ENCODE results near the gene FILIP1.
A peak's percentile ranks its signal among the peaks of the same experiment; 100 is the strongest.

The FILIP1 gene, protein sequence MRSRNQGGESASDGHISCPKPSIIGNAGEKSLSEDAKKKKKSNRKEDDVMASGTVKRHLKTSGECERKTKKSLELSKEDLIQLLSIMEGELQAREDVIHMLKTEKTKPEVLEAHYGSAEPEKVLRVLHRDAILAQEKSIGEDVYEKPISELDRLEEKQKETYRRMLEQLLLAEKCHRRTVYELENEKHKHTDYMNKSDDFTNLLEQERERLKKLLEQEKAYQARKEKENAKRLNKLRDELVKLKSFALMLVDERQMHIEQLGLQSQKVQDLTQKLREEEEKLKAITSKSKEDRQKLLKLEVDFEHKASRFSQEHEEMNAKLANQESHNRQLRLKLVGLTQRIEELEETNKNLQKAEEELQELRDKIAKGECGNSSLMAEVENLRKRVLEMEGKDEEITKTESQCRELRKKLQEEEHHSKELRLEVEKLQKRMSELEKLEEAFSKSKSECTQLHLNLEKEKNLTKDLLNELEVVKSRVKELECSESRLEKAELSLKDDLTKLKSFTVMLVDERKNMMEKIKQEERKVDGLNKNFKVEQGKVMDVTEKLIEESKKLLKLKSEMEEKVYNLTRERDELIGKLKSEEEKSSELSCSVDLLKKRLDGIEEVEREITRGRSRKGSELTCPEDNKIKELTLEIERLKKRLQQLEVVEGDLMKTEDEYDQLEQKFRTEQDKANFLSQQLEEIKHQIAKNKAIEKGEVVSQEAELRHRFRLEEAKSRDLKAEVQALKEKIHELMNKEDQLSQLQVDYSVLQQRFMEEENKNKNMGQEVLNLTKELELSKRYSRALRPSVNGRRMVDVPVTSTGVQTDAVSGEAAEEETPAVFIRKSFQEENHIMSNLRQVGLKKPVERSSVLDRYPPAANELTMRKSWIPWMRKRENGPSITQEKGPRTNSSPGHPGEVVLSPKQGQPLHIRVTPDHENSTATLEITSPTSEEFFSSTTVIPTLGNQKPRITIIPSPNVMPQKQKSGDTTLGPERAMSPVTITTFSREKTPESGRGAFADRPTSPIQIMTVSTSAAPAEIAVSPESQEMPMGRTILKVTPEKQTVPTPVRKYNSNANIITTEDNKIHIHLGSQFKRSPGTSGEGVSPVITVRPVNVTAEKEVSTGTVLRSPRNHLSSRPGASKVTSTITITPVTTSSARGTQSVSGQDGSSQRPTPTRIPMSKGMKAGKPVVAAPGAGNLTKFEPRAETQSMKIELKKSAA (N-terminal part only)

DNA sequence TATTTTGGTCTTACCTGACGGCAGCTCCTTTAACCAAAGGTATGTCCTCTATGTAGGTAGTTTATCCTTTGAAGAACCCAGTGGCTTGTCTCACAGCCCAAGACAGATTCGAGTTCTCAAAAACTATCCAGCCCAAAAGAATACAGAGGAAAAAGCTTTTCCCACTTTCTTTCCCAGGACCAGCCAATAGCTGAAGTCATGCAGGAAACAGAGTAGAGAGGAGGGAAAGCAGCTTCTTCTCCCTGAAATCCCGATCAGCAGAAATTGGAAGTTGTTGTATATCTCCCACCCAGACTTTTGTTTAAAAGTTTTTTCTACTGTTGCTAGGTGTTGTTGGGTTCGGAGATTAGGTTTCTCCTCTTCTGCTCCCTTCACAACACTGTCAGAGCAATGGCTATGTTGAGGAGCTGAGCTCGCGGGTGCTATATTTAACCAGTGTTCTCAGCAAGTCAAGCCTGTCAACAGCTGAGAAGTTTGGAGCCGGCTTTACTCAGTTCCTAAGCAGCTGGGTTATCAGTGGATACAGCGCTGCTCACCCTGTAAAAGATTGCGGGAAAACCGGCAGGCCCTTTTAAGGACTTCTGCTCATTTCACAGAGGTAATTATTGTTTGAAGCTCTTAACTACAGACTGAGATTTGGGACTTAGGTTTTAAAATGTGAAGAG lies at the start of gene FILIP1:
FILIP1 (minus strand) TSS at position 401 of the 665 bp plus-strand sequence. CDS start 78,828 bp downstream, outside the sequence.
- DNase-seq: peak; percentile 18

DNA sequence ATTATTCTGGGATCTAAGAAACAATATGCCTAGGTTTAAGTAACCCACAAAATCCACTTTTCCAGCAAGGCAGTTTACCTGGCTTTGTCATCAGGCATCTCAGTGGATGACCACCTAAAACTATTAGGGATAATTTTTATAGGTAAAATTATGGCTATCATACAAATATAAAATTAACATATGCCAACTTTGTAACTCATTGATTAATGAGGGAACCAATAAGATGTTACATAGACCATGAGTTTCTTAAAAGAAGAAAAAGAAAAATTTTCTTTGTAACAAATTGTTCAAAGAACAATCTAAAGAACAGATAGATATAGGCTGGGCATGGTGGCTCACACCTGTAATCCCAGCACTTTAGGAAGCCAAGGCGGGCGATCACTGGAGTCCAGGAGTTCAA lies 49.7 kb upstream of the FILIP1 start:
- DNase-seq: no peak

DNA sequence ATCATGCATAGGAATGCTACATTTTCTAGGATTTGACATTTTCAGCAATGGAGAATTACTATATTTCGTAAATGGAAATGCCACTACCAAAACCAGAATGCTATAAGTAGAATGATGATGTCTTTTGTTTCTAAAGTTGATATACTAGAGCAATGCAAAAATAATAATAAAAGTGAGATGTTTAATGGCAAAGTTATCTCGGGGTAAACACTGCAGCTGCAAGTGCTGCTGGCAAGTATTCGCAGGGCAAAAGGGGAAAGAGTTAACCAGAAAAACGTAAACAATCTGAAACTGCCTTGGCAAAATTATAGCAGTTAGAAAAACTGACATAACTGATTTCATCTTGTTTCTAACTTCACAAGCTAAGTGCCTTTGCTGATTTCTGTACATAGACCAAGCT lies 45.5 kb upstream of the FILIP1 start:
- no peak for DNase-seq

DNA sequence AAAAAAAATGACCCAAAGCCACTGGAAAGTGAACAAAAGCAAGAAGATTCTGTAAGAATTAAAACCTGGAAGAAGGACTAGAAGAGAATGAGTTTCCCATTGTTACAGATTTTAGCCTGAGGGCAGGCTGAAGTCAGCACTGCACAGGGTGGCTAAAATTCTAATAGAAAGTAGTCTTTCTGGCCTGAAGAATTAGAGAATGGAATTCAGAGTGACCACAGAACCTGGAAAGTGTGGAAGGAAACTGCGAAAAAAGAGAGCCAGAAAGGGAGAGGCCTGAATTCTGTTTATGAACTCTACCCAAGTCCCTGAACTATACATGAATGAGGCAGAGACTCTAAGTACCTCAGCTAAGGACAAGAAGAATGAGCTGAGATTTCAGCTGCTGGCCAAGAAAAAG lies 38.9 kb upstream of the FILIP1 start:
- no peak for DNase-seq

DNA sequence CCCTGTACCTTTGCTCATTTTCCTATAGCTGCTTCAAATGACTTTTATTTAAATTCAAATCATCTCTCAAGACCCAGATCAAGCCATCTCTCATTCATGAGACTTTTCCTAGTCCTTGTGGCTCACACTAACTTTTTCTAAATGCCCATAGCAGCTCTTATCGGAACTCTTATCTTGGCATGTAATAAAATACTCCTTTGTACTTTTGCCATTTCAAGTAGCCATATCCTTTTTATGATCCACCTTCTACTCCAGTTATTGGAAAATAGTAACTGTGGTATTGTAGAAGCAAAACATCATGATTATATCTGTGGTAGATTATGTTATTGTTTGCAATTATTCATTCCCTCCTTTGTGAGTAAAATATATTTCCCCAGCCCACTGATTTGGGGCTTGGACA lies 37.6 kb upstream of the FILIP1 start:
- no peak for DNase-seq

DNA sequence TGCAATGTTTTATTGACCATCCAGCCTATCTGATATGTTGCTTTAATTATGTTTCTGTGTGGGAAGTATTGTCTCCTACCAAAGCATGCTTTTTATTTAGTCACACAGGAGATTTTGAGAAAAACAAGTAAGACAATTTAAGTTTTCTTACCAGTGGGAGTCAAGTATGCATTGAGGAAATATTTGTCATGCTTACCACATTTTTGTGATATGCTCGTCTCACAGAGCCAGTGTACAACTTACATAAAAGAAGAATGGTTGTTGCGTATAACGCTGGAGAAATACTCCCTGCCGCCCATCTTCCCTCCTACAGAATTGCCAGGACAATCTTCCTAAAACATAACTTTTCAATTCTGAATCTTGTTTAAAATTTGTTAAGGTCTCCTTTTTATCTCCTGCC lies 37.1 kb upstream of the FILIP1 start:
- DNase-seq: no peak

DNA sequence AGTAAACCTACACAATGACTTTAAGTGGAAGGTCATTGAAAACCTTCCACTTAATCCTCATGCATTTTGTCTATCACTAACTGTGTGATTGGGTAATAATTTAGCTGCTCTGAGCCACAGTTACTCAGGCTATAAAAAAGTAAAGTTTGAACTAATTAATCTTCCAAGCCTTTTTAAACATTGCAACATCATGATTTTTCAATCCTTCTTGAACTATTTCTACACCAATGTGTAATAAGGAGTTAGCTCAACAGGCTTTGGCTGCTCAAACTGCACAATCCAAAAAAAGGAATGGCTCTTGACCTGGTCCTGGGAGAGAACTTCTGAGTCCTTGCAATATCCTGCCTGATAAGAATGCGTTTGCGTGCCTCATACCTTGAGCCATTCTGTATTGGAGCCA lies 34.8 kb upstream of the FILIP1 start:
- no peak for DNase-seq

DNA sequence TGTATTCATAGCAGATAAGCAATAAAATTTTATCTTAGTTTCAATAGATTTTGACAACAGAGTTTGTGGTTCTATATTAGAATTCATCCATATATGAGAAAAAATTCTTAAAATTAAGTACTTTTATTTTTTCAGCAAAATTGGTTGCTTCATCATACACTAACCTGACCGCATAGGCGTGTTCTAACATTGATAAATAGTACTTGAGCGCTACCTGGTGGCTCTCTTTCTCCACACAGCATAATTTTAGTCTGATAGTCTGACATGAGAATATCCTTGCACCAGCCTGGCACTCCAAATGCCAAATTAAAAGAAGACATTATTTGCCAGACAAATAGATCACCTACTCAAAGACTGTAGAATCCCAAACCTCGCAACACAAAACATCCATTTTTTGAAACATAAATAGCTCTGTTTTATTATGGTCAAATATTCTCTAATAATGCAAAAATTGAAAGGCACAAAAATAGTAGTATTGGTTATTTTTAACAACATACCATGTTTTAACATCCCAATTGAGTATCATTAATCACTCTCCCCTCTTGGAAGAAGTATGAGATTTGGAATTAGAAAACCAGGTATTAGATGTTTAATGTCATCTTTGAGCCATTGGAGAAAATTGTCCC lies 33.0 kb upstream of the FILIP1 start:
- peak; percentile 75 for DNase-seq

DNA sequence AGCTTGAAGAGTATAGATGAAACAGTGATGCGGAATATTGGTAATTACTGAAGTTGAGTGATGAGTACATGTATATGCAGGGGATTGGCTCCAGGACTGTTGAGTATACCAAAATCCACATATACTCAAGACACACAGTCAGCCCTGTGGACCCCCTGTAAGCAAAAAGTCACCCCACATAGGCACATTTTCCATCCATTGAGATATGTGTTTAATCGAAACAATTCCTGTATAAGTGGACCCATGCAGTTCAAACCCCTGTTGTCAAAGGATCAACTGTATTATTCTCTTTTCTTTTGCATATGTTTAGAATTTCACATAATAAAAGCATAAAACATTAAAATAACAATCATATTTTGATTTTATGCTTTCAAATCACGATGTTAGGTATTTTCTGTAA lies 32.1 kb upstream of the FILIP1 start:
- DNase-seq: no peak

DNA sequence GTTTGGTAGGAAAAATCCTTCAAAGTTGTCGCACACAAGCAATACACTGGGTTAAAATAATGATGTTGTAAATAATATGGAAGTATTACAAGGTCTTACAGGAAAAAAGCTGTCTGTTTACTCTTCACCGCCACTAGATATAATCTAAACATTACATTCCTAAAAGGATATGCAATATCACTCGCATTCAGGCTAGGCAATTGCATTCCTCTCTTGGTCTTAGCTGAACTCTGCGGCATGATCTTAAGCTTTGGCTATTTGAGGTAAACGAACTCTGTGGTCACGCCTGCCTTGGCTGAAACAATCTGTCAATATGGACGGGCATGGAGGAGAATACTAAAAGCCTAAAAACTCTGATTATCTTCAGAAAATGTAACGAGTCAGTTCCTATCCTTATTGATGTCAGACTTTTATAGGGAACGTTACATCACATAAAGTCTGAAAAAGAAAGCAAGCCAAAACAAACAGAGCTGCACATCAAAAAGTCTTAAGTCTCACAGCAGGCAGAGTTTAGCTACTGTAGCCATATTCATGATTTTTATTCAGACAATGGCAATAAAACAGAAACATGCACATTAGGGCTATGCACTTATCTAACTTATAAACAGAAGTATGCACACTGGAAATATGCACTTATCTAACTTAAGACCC lies 30.8 kb upstream of the FILIP1 start:
- DNase-seq: no peak

DNA sequence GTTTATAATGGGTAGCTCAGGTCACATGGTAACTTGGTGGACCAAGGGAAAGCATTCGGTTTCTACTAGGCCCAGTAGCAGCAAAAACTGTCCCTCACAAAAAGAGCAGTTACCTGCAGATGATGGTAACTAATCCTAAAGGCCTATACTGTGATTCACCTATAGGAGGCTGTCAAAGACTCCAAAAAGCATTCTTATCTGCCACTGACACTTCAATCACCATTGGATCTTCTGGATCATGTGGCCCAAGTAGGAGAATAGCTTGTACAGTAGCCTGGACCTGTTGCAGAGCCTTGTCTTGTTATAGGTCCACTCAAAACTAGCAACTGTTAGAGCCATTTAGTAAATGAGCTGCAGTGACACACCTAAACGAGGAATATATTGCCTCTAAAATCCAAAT lies 23.2 kb upstream of the FILIP1 start:
- no peak for DNase-seq

DNA sequence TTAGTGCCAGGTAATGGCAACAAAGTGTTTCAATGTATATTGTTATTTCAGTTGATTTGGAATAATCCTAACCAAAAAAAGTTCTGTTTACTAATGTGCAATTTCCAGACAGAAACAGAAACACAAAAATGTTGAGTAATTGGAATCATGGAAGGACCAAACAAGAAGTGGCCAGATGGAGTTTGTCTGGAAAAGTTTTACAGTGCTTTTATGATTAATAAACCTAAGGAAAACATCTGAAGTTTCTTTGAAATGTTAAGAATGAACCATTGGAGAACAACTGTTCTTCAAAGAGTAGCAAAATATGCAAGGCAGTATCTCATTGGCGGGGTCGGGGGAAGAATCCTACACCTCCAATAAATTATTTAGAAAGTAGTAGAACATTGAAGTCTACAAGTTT lies 19.0 kb upstream of the FILIP1 start:
- no peak for DNase-seq

DNA sequence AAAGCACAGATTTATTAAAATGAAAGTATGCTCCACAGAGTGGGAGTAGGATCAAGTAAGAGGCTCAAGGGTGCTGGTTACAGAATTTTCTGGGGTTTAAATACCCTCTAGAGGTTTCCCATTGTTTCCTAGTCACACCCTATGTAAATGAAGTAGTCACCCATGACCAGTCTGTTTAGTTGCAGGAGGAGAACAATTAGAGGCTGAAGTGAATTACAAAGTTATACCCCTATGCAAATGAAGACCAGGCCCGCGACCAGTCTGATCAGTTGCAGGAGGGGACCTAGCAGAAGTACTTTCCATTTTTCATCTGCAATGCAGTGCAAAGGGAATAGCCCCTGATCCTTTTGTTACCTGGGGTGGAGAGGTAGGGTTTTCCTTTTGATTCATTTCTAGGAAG lies 11.8 kb upstream of the FILIP1 start:
- DNase-seq: no peak

DNA sequence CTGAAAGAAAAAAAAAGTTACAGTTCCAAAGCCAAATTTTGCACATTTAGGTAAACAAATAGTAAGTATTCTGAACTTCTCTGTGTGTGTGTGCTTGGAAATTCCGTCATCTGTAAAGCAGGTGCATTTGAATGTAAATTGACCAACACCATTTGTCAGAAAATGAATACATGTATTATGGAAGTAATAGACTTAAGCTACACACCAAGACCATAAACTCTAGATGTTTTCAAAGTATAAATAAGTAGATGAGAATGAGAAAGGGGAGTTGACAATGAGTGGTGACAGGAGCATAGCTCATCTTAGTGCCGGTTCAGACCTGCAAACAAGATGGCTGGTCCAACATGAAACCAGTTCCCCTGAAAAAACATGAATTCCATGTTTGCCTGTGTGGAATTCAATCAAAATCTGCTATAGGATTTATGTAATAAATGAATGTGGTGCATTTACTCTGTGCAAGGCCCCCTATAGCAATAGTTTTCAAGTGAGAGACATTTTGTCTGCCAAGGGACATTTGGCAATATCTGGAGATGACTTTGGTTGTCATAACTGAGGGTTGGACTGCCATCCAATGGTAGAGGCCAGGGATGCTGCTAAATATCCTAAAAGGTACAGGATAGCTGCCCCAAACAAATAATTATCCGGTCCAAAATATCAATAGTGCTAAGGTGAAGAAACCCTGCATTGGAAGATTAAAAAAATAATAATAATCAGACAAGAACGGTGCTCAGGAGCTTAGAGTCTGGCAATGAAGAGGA lies 11.0 kb upstream of the FILIP1 start:
- DNase-seq: no peak

DNA sequence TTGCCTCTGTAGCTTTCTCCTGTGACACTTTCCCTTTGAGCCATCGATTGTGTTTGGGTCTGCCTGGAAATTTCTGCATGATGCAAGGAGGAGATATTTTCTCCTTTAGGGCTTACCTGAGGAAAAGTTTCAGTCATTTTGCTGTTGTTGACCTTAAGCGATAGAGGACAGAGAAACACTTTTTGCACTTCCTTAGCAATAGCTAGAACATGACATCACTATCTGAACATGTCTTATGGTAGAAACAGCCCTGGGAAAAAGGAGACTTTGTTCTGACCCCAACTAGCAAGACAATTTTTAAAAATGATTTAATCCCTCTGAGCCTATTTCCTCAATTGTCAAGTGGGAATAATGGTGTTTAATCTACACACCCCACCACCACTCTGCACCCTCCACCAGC lies 9.7 kb upstream of the FILIP1 start:
- no peak for DNase-seq

DNA sequence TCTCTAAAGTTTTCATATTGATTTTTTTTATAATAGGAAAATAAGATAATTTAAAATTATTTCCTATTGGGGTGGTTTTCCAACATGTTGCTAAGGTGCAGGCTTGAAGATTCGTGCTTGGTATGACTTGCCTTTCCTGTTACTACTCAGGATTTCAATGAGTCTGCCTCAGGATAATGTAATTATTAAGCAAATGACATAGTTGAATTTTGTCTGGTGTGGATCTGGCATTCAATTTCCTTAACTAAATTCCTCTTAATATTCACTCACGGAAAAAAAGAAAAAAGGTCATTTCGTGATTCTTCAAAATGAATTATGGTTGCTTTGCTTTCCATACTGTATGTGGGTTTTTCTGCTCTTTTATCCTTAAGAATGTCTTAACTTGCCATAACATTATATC lies 9.3 kb upstream of the FILIP1 start:
- DNase-seq: no peak

DNA sequence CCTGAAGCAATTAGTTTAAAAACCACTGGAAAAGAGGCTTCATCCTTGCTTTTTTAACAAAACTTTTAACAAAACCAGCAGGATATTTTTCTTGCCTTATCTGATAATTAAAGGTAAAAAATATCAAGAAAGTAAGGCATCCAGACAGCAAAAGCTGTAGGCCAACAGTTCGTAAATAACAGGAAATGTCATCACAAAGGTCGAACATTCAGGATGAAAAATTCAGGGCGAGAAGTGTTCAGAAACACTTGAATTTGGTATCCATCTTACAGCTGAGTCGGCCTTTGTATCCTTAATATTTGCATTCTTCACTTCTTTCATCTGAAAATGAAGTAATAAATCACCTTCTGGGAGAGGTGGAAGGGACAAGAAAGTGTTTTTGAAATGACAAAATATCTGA lies 8.2 kb upstream of the FILIP1 start:
- DNase-seq: no peak

DNA sequence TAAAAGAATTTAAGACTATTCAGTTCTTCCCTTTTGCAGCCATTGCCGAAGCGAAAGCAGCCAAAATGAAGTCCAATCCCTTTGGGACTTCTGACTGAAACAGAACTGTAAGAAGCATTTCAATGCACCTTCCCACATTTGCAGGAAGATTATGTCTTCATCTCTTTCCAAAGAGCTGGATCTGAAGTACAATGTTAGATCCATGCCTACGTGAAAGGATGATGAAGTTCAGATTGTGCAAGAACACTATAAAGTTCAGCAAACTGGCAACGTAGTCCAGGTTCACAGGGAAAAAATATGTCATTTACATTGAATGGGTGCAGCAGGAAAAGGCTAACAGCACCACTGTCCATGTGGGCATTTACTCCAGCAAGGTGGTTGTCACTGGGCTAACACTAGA lies 6.0 kb upstream of the FILIP1 start:
- no peak for DNase-seq

DNA sequence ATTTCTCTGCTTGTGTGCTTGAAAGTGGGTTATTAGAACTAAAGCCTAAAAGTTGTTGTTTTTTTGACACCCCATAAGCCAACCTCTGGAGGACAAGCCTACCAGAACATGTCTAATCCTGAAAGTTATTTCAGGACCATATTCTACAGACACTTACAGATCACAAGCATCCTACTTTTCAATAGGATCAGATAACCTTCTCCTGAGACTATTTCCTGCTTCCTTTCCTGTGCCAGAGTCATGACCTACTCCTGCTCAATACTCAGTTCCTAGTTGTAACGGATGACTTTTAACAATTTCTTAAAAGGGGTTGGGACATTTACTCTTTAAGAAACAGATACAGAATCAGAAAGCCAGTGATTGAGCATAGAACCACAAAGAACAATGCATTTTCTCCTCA lies 5.3 kb upstream of the FILIP1 start:
- DNase-seq: no peak

DNA sequence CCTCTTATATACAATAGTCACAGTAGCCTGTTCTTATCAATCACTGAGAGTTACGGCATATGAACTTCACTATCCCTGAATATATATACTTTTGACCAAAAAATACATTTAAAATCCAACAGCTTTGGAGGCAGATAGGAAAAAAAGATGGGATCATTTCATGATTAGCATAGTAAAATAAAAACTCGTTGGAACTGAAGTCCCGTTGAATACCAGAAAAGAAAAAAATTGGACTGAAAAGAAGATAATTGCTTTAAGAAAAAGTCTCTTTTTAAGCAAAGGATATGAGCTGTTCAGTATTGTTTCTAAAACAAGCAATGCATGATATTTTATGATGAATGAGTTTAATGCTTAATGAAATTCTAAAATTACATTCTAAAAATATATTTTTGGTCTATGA lies 4.4 kb upstream of the FILIP1 start:
- DNase-seq: no peak

DNA sequence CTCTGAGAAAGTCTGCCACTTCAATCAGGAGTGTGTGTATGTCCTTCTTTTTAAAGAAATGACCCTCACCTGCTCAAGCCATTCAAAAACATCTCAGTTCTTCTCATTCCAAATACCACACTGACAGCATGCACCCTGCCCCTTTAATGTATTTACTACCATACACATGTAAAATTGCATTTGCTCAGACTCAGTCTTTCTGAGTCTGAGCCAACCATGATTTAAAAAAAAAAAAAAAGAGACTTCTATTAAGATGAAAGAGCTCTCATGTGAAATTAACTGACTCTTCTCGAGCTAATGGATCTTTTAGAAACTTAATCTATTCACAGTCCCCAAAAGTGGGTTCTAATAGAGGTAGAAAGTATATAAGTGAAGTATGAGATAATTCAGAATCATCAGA lies 1.4 kb upstream of the FILIP1 start:
- DNase-seq: no peak
